ENCODE results near the gene P4HA2. TPM values are rescaled to one million over a fixed set of nuclear protein-coding genes. Genes with fewer than 3 reads are reported as not detected.

Gene P4HA2
- total RNA-seq, 1 donor from 2014 or later, result 44.9 TPM

DNA sequence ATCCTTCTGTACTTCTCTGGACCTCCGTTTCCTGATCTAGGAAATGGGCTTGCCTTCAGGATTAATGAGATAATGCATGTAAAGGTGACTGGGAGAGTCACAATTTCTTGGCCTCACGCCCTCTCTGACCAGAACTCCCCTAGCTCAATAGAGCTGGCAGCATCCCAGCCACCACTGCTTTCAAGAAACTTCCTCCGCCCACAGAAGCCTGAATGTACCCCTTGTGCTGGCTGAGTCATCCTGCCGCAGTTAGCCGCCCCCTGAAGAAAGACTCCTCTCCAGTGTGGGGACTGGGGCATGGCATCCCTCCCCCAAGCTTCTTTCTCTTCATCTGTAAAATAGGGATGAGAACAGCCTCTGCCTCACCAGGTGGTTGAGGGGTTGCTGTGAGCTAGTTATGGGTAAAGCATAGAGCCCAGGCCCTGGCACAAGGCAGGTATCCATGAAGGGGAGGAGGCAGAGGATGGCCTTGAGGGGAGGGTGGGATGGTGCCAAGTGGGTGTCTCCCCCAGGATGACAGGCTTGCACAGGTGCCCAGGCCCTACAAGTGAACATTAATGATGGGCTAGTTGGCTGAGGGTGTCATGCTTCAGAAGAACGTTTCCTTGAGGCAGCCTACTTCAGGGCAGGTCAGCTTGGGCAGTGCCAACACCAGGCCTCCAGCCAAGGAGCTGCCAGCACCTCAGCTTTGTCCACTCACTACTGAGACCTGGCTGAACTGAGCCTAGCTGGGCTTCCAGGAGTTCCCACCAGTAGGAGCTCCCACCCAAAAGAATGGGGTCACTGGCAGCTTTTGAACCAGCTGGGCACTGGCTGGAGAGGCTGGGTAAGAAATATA, 33.3 kb upstream of the P4HA2 start:
- peaks cover 10% of the 10 kb centered on the region for H3K27me3 Mint-ChIP-seq (ENCODE audit: low read depth)
- intact Hi-C loops (cut with micrococcal nuclease), result loop anchor here (2.0 to 5.0 kb wide), 3 partner anchors 18 to 34 kb away; partner anchors contain the start of gene P4HA2
- peak overlapping the region; percentile 31 for H3K4me3 Mint-ChIP-seq (ENCODE audit: low read depth)
- no peak for DNase-seq (ENCODE audit: low spot score)
- H3K27ac Mint-ChIP-seq, result peak overlapping the region; percentile 64
- no peaks in the 10 kb centered on the region for H3K9me3 Mint-ChIP-seq
- no peaks in the 10 kb centered on the region for H3K36me3 Mint-ChIP-seq (ENCODE audit: low read depth)
- peaks cover 50% of the 10 kb centered on the region for H3K4me1 Mint-ChIP-seq (ENCODE audit: low read depth)

DNA sequence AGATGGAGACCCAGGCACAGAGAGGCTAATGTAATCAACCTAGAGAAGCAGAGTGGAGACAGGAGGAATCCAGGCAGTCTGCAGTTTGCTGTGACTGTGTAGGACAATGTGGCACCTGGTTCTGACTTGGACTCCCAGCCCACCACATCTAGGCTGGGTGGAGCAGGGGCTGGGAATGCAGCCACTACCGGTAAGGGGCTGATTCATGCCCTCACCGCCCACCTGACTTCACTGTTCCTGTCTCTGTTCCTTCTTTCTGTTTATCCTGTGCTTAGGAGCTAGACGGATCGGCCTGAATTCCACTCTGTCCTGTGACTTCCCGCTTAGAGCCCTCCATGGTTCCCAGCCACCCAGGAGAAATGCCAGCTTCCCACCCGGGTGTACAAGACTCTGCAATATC, 32.4 kb upstream of the P4HA2 start:
- Mint-ChIP-seq H3K4me3 (ENCODE audit: low read depth) (peak overlapping the region; percentile 31), H3K9me3 (no peaks in the 10 kb centered on the region), H3K4me1 (ENCODE audit: low read depth) (peaks cover 47% of the 10 kb centered on the region), H3K27me3 (ENCODE audit: low read depth) (peaks cover 13% of the 10 kb centered on the region), H3K36me3 (ENCODE audit: low read depth) (no peaks in the 10 kb centered on the region), H3K27ac (peak overlapping the region; percentile 64)
- DNase-seq (ENCODE audit: low spot score), result no peak
- intact Hi-C loops (cut with micrococcal nuclease), result loop anchor here (2.0 to 5.0 kb wide), 3 partner anchors 17 to 33 kb away; partner anchors contain the start of gene P4HA2

DNA sequence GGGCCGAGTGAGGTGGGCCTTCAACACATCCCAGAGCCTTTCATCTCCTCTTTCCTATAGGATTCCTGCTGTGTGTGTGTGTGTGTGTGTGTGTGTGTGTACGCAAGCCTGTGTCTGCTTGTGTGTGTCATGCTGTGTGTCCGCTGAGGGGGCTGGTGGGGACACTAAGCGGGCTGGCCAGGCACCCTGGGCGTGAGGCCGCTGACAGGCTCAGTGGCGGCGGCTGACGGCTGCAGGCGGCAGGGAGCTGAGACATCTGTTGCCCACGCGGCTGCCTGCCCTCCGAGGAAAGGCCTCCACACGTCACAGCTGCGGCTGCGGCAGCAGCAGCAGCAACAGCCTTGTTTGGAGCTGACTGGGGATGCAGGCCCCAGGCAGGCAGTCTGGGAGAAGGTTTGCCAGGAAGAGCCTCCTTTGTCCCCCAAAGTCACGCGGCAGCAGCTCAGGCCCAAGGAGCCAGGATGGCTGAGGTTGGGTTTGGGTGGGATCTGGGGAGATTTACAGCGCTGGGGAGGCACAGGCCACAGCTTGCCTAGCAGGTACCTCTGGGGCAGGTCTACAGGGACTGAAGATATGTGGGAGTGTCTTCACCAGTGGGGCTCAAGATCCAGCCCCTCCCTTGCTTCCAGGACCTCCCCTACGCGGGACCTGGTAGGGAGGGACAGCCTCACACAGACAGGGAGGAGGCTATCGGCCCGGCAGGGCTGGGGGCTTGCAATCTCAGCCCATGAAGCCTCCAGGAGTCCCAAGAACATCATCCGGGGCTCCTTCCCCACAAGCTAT, 31.6 kb upstream of the P4HA2 start:
- intact Hi-C loops (cut with micrococcal nuclease), result no loop called here
- Mint-ChIP-seq H3K27me3 (ENCODE audit: low read depth) (peaks cover 13% of the 10 kb centered on the region), H3K4me3 (ENCODE audit: low read depth) (no peak overlapping the region), H3K4me1 (ENCODE audit: low read depth) (peaks cover 39% of the 10 kb centered on the region), H3K36me3 (ENCODE audit: low read depth) (no peaks in the 10 kb centered on the region), H3K9me3 (no peaks in the 10 kb centered on the region), H3K27ac (no peak overlapping the region)
- no peak for DNase-seq (ENCODE audit: low spot score)

DNA sequence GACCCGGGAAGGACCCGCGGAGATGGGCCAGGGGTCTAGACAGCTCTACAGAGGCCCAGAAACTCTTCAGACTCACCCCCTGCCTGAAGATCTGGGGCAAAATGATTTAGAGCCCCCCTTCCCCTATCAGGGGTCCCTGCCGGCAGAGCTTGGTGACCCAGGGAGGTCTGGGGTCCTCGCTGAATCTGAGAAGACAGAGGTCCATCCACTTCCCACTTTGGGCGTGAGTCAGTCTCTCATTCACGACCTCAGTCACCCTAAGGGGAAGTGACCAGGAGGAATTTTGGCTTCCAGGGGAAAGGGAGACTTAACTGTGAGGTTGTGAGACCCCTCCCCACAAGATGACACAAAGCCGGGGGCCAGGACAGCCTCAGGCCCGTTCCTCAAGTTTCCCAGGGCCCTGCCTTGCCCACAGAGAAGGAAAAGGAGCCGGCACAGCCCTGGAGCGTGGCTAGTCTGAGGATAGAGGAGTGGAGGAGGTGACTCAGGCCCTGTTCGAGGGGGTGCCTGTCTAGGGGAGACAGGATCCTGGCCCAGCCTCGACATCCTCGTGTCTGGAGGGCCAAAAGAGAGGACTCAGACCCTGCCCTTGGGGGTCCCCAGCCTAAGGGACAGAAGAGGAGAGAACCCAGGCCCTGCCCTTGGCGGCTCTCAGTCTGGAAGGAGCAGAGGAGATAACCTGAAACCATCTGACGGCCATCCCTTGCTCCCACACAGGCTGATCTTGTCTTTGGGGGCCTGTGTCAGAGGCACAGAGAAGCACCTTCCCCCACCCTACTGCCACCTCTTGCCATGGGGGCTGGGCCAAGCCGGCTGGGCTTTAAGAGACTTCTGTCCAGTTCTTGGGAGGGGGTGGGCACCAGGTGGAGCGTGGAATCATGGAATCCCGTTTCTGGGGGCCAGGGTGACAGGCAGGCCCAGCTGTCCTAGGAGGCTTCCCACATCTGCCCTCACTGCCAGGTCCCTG, 30.7 kb upstream of the P4HA2 start:
- no peak for DNase-seq (ENCODE audit: low spot score)
- Mint-ChIP-seq H3K4me1 (ENCODE audit: low read depth) (peaks cover 31% of the 10 kb centered on the region), H3K27ac (no peak overlapping the region), H3K36me3 (ENCODE audit: low read depth) (no peaks in the 10 kb centered on the region), H3K9me3 (no peaks in the 10 kb centered on the region), H3K27me3 (ENCODE audit: low read depth) (peaks cover 13% of the 10 kb centered on the region), H3K4me3 (ENCODE audit: low read depth) (no peak overlapping the region)
- intact Hi-C loops (cut with micrococcal nuclease), result no loop called here

DNA sequence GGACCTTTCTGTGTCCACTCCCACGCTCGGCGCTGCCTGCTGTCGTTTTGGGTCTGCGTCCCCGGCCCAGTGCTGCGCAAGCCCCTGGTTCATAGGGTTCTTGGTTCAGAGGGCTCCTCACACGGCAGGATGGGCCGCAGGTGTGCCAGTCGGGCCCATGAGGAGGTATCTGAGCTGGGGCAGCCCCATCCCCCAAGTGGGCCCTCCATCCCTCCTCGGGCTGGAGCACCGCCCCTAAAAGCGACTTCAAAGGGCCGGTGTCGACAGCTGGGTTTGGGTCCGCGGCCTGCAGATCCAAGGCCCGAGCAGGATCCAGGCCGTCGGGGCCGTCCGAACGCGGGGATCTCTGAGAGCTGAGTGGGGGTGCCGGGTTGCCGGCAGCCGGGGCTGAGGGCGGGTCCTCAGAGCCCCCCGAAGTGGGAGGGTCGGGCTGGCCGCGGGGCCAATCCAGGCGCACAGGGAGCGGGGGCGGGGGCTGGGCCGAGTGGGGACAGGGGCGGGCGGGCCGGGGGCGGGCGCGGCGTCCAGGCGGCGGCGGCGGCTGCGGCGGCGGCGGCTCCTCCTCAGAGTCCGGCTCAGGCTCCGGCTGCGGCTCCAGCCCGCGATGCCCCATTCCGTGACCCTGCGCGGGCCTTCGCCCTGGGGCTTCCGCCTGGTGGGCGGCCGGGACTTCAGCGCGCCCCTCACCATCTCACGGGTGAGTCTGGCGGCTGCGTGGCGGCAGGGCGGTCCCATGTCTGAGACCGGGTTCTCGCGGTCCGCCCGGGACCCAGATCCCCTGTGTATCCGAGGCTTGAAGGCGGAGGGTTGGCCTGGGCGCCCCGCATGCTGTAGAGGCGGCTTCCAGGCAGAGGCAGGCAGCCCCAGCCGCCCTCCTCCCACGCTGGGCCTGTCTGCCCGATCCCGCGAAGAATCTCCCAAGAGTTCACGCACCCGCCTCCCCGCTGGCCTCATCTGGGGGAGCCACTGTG, 29.8 kb upstream of the P4HA2 start, which contains the start of gene PDLIM4:
PDLIM4 (plus strand) TSS at position 566 of the 971 bp plus-strand sequence; CDS start at position 605, 39 bp downstream.
- no peak for DNase-seq (ENCODE audit: low spot score)
- H3K4me3 Mint-ChIP-seq (ENCODE audit: low read depth), result no peak within 1 kb of the TSS

DNA sequence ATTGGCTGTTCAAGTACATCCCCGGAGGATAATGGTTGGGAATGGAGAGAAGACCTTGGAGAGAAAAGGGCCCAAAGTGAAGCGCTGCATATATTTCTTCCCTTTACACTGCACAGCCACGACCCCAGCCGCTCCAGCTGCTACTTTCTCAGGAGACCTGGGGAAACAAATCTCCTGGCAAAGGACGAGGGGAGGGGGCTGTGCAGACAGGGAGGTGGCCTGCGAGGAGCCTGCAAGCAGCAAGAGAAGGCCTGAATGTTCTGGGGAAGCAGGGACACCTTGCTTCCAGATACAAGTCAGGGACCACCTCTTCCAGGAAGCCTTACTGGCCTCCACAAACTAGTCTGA, 29.1 kb upstream of the P4HA2 start:
- H3K27ac Mint-ChIP-seq, result no peak overlapping the region
- peaks cover 13% of the 10 kb centered on the region for H3K27me3 Mint-ChIP-seq (ENCODE audit: low read depth)
- H3K4me1 Mint-ChIP-seq (ENCODE audit: low read depth), result peaks cover 23% of the 10 kb centered on the region
- no peak for DNase-seq (ENCODE audit: low spot score)
- intact Hi-C loops (cut with micrococcal nuclease), result no loop called here
- no peaks in the 10 kb centered on the region for H3K36me3 Mint-ChIP-seq (ENCODE audit: low read depth)
- H3K4me3 Mint-ChIP-seq (ENCODE audit: low read depth), result no peak overlapping the region
- no peaks in the 10 kb centered on the region for H3K9me3 Mint-ChIP-seq

More for the DNA sequence above, 29.8 kb upstream of the P4HA2 start, which contains the start of gene PDLIM4:
- H3K9me3 Mint-ChIP-seq, result no peaks in the 10 kb centered on the region
- intact Hi-C loops (cut with micrococcal nuclease), result no loop called here
- peaks cover 13% of the 10 kb centered on the region for H3K27me3 Mint-ChIP-seq (ENCODE audit: low read depth)
- peaks cover 26% of the 10 kb centered on the region for H3K4me1 Mint-ChIP-seq (ENCODE audit: low read depth)
- no peak within 1 kb of the TSS for H3K27ac Mint-ChIP-seq
- no peaks in the 10 kb centered on the region for H3K36me3 Mint-ChIP-seq (ENCODE audit: low read depth)

DNA sequence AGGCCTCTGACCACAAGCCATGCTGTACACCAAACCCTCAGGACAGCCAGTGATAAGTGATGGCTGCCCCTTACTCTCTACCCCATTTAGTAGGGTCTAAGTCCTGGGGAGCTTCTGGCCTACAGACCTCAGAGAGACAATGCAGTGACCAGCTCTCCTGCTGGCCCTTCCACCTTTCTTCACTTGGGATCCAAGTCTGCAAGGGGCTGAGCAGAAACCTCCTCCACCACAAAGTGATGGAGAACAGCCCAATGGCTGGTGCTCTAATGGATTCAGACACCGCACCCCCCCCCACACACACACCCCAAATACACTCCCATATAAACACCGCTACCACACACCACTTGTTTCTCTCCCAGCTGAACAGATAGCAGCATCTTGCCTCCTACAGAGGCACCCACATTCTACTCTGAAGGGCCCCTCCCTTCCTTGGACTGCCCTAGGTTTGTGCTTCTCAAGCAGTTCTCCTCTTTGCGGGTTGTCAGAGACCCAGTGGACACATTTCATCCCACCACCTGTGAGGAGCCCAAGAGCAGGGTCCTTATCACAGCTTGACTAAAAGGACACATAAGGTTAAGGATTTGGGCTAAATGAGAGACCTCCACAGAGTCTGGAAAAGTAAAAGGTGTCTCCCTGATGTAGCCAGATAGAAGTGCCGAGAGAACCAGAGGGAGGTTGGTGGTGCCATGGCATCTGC, 28.6 kb upstream of the P4HA2 start:
- Mint-ChIP-seq H3K9me3 (no peaks in the 10 kb centered on the region), H3K4me3 (ENCODE audit: low read depth) (no peak overlapping the region), H3K27me3 (ENCODE audit: low read depth) (peaks cover 13% of the 10 kb centered on the region), H3K4me1 (ENCODE audit: low read depth) (peaks cover 20% of the 10 kb centered on the region), H3K36me3 (ENCODE audit: low read depth) (no peaks in the 10 kb centered on the region), H3K27ac (no peak overlapping the region)
- intact Hi-C loops (cut with micrococcal nuclease), result no loop called here
- no peak for DNase-seq (ENCODE audit: low spot score)

DNA sequence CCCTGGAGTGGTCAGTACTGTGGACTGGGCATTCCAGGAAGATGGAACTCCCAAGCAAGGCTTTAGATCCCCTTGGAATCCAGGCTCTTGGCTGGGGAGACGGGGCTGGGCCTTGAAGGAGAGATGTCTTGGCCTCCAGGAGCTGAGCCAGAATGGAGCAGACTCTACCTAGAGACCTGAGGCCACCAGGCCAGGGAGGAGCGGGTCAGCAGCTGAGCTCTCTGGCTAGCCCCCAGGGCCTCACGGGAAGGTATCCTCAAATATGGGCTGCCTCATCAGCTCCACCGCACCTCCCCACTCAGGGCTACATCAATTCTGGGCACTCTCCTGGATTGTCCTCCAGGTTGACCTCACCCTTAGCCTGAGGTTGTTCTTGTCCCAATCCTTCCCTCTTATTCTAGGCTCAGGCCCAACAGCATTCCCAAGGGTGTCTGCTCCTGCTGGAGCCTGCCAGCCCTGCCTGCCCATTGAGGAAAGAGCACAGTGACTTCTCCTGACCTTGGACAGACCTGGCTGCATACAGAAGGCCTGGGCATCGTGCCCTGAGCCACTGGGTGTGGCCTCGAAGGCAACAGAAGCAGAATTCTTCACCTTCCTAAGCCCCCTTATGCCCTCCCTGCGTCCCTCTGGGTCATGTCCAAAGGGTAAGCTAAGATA, 26.8 kb upstream of the P4HA2 start:
- no peak overlapping the region for H3K4me3 Mint-ChIP-seq (ENCODE audit: low read depth)
- no peak overlapping the region for H3K27ac Mint-ChIP-seq
- no peaks in the 10 kb centered on the region for H3K36me3 Mint-ChIP-seq (ENCODE audit: low read depth)
- intact Hi-C loops (cut with micrococcal nuclease), result no loop called here
- peaks cover 20% of the 10 kb centered on the region for H3K27me3 Mint-ChIP-seq (ENCODE audit: low read depth)
- H3K9me3 Mint-ChIP-seq, result no peaks in the 10 kb centered on the region
- no peak for DNase-seq (ENCODE audit: low spot score)
- peaks cover 4% of the 10 kb centered on the region for H3K4me1 Mint-ChIP-seq (ENCODE audit: low read depth)

DNA sequence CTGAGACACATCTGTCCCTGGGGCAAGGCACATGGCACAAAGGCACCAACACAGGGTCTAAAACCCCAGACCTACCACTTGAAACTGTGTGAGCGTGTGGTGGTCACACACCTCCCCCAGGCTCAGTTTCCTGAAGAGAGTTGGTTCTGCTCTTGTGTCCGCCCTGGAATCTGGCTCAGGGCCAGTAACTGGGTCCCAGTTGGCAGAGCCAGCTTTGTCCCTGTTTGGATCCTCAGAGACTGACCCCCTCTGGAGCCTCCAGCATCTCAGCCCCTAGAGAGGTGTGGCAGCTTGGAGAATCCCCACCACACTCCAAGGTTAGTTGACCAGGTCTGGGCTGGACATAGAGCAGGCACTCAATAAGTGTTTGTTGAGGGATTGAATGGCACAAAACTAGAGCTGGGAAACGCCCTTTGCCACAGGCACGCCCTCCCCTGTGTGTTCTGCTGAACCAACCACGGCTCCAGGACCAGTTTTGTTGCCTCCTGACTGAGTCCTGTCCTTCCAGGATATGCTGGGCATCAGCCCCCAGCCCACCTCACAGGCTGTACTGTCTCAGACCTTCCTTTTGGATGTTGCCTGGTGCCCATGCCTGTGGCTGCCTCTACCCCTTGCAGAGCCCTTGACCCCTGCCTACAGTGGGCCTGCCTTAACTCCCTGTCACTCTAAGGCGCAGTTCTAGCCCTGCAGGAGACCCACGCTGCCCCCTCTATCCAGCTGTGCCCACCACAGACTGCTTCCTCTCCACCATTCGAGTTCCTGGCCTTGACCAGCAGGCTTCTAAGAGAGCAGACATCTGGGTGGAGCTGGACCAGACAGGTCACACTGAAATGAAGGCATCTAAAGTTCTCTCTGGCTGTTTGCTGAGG, 26.0 kb upstream of the P4HA2 start:
- Mint-ChIP-seq H3K9me3 (no peaks in the 10 kb centered on the region), H3K4me3 (ENCODE audit: low read depth) (no peak overlapping the region), H3K27ac (no peak overlapping the region), H3K27me3 (ENCODE audit: low read depth) (peaks cover 20% of the 10 kb centered on the region), H3K36me3 (ENCODE audit: low read depth) (no peaks in the 10 kb centered on the region), H3K4me1 (ENCODE audit: low read depth) (no peaks in the 10 kb centered on the region)
- intact Hi-C loops (cut with micrococcal nuclease), result no loop called here
- DNase-seq (ENCODE audit: low spot score), result no peak

DNA sequence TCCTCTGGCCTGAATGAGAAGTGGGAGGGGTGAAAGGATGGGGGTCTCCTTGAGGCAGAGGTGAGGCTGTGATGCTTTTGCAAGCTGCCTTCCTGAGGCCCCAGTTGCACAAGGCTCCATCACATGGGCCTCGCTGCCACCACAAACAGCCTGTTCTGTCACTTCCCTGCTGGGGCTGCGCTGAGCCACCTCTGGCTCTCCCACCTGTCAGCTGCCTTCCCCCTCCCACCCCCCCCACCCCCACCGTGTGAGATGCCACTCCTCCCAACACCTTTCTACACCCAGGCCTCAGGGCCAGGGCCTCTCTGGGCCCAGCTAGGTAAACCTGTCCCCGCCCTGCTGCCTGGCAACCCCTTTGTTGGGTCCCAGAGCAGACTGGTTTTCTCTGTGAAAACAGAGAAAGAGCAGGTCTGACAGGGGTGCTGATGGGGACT, 25.4 kb upstream of the P4HA2 start:
- H3K9me3 Mint-ChIP-seq, result no peaks in the 10 kb centered on the region
- no peak overlapping the region for H3K27ac Mint-ChIP-seq
- intact Hi-C loops (cut with micrococcal nuclease), result no loop called here
- no peaks in the 10 kb centered on the region for H3K36me3 Mint-ChIP-seq (ENCODE audit: low read depth)
- H3K4me1 Mint-ChIP-seq (ENCODE audit: low read depth), result no peaks in the 10 kb centered on the region
- DNase-seq (ENCODE audit: low spot score), result no peak
- peaks cover 20% of the 10 kb centered on the region for H3K27me3 Mint-ChIP-seq (ENCODE audit: low read depth)
- no peak overlapping the region for H3K4me3 Mint-ChIP-seq (ENCODE audit: low read depth)

Data from activated T-helper 2 cell treated with anti-CD3 and anti-CD28 coated beads, Interferon-gamma antibody, Interleukin-2, Interleukin-4, amounts not matched to agents 10 μg/mL and 5 μg/mL and 100 μg/mL, durations not matched to agents 14 hours and 24 hours and 36 hours (primary cell).